Activated T-cell treated with anti-CD3 and anti-CD28 coated beads, Interleukin-2, amount 50 U/mL, for 72 hours (primary cell): ENCODE measurements around the gene H6PD. TPM values are rescaled to one million over a fixed set of nuclear protein-coding genes. Genes with fewer than 3 reads are reported as not detected.

Experiments used
- ATAC-seq, 2 donors: fragments of 150-1000 bp; cut with Tn5 transposase; replicated peaks in 1 of 2; 2 replicates each; pipeline ENCODE4 v1.10.0; 2021; ENCODE audit warnings: moderate library complexity in 2 of 2, mild to moderate bottlenecking in 1 of 2
- DNase-seq, 2 donors: peaks; one replicate each; pipeline ENCODE4 v3.0.0; 2021 to 2022; ENCODE audit warnings: mixed read lengths in 1 of 2
- H3K27ac Mint-ChIP-seq: one replicate; pipeline ENCODE4 v1.8.0; 2022; ENCODE audit warnings: mild to moderate bottlenecking, moderate library complexity, mixed read lengths
- H3K27me3 Mint-ChIP-seq: one replicate; pipeline ENCODE4 v1.8.0; 2022; ENCODE audit warnings: low read depth, mixed read lengths
- H3K36me3 Mint-ChIP-seq, 2 donors: one replicate each; pipeline ENCODE4 v1.8.0; 2022; ENCODE audit warnings: mixed read lengths in 2 of 2, mild to moderate bottlenecking in 1 of 2; ENCODE audit not compliant: insufficient read depth in 2 of 2
- H3K4me1 Mint-ChIP-seq: one replicate; pipeline ENCODE4 v1.8.0; 2022; ENCODE audit warnings: low read depth, mixed read lengths
- H3K4me3 Mint-ChIP-seq, 2 donors: one replicate each; pipeline ENCODE4 v1.8.0; 2022; ENCODE audit warnings: mild to moderate bottlenecking in 2 of 2, mixed read lengths in 2 of 2, moderate library complexity in 2 of 2
- H3K9me3 Mint-ChIP-seq, 2 donors: one replicate each; pipeline ENCODE4 v1.8.0; 2022; ENCODE audit warnings: mixed read lengths in 2 of 2
- total RNA-seq, 2 donors: library from RNA; stranded (reverse); gene quantifications; one replicate each; pipeline ENCODE4 v1.2.3, GENCODE V29; 2022

Gene H6PD
- total RNA-seq, 2 donors from 2014 or later = 20.2 to 21.0 TPM

DNA sequence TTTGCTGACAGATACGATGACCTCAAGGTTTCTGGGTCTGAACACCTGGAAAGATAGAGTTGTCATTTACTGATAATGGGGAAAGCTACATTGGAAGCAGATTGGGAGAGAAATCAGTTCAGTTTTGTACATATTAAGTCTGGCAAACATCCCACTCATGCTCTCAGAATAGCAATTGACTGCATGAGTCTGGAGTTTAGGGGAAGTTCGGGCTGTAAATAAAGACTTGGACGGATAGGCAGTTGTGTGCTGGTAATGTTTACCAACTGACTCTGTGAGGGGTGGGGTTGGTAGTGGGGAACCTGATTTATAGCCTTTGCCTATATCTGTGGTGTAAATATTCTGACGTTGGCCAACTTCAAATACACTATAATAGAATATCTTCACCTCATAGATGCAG, 4.0 kb downstream of the H6PD start:
- no peak for ATAC-seq
- no peak for DNase-seq
- H3K27me3 Mint-ChIP-seq = no peaks in the 10 kb centered on the region
- H3K4me1 Mint-ChIP-seq = peaks cover 53% of the 10 kb centered on the region
- peaks cover 0 to 1% of the 10 kb centered on the region in 2 donors for H3K36me3 Mint-ChIP-seq
- H3K4me3 Mint-ChIP-seq = peak overlapping the region in 1 of 2 donors; percentile 34
- H3K9me3 Mint-ChIP-seq = no peaks in the 10 kb centered on the region
- no peak overlapping the region for H3K27ac Mint-ChIP-seq

DNA sequence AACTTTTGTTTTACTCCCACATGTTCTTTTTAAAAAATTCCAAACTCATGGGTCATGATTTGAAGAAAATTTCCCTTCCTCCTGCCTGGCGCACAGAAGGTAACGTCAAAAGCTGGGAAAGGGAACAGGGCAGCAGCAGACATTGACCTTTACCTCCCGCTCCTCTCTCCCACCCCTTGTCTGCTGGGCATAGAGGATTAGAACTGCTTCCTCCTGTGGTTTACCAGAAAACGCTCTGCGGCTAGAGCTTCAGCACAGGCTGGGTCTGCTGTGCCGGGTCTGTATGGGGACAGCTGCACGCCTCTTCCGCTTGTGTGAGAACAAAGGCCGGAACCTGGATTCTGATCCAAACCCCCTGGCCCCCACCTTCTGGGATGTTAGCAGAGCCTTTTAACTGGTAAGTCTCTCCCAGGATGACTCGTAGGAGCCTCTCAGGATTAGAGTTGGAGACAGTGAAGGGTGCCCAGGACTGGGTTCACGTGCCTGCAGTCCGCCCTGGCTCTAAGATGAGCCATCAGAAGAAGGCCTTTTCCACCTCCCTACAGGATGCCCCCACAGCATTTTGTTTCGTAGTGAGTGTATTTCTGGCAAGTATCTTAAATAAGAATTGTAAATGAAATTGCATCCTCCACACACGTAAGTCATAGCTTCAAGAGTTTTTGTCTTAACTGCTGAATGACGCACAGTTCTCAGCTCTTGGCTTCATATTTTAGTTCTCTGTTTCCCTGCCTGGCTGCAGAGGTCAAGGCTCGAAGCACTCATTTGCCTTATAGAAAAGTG, 5.2 kb downstream of the H6PD start:
- H3K9me3 Mint-ChIP-seq = no peaks in the 10 kb centered on the region
- peak overlapping the region; percentile 72 to 77 for H3K4me3 Mint-ChIP-seq
- H3K36me3 Mint-ChIP-seq = peaks cover 0 to 1% of the 10 kb centered on the region in 2 donors
- peak overlapping the region; percentile 64 for H3K27ac Mint-ChIP-seq
- peaks cover 53% of the 10 kb centered on the region for H3K4me1 Mint-ChIP-seq
- DNase-seq (peak; percentile 68 to 71), ATAC-seq (peak; percentile 66 to 75)
- no peaks in the 10 kb centered on the region for H3K27me3 Mint-ChIP-seq

DNA sequence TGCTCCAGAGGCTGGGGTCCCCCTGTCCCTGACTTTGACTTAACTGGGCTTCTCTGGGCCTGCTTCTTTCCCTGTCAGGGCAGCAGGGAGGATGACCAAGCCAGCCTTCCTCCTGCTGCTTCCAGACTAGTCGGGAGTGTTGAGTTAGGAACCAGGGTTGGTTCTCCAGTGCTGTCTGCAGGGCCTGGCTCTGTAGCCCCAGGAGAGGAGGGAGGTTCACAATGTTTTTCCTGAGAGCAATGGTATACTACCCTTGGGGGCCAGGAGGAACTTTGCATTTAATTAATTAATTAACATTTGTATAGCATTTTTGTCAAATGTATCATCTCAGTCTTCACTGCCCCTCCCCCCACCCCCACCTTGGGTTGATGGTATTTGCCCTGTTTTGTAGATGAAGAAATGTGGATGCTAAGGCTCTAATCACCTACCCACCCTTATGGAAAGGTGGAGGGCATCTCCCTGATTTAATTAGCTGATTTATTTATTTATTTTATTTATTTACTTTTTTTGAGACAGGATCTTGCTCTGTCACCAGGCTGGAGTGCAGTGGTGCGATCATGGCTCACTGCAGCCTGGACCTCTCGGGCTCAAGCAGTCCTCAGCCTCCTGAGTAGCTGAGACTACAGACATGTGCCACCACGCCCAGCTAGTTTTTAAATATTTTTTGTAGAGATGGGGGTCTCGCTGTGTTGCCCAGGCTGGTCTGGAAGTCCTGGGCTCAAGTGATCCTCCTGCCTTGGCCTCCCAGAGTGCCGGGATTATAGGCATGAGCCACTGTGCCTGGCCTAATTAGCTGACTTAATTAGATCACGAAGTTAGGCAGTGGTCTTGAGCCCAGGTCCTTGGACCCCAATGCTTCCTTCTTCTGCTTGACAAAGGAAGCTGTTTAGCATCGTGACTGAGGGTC, 6.6 kb downstream of the H6PD start:
- ATAC-seq (no peak), DNase-seq (no peak)
- no peak overlapping the region for H3K4me3 Mint-ChIP-seq
- H3K4me1 Mint-ChIP-seq = peaks cover 49% of the 10 kb centered on the region
- no peaks in the 10 kb centered on the region for H3K27me3 Mint-ChIP-seq
- no peak overlapping the region for H3K27ac Mint-ChIP-seq
- H3K36me3 Mint-ChIP-seq = peaks cover 0 to 1% of the 10 kb centered on the region in 2 donors
- H3K9me3 Mint-ChIP-seq = no peaks in the 10 kb centered on the region

DNA sequence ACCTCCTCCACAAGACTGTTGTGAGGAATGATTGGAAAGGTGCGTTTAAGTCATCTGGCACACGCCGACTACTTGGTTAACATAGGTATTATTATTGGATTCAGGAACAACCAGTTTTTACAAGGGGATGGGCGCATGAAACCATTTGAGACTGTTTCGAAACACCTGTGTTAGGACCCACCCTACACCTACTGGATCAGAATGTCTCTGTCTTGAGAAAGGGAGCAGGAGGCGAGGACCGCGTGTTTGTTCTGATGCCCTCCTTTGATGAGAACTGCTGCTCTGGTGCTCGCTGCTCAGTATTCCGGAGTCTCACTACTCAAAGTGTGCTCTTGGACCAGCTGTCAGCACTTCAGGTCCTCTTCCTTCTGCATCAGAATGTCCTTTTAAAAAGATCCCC, 7.3 kb downstream of the H6PD start:
- no peak for DNase-seq
- Mint-ChIP-seq H3K4me3 (no peak overlapping the region), H3K27ac (no peak overlapping the region), H3K9me3 (no peaks in the 10 kb centered on the region), H3K36me3 (peaks cover 0 to 1% of the 10 kb centered on the region in 2 donors), H3K4me1 (peaks cover 45% of the 10 kb centered on the region), H3K27me3 (no peaks in the 10 kb centered on the region)
- ATAC-seq = no peak

DNA sequence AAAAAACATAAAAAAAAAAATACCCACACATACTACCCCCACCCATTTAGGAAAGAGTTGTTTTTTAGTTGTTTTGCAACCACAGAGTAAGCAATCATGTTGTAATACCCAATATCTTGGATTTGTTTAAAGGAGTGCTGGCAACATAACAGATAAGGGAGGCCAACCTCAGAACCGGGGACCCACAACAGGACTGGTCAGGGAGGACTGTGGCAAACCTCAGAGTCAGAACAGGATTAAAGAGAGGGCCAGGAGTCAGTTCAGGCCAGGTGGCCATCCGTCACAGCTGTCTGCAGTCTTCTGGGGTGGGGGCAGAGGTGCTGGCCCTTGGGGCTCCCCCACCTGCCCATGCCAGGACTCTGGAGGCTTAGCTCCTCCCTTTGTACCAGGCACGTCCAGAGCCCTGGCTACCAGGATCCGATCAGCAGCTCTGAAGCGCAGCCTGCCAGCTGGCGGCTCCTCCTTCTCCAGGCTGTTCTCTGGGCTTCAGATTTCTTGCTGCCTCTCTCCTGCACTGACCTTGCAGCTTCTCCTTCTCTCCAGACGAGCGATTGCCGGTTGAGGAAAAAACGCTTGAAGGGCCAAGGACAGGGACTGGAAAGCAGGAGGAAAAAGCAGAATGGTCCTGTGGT, 7.9 kb downstream of the H6PD start:
- Mint-ChIP-seq H3K27ac (no peak overlapping the region), H3K4me3 (no peak overlapping the region), H3K4me1 (peaks cover 45% of the 10 kb centered on the region), H3K9me3 (no peaks in the 10 kb centered on the region), H3K27me3 (no peaks in the 10 kb centered on the region), H3K36me3 (peaks cover 0 to 1% of the 10 kb centered on the region in 2 donors)
- ATAC-seq (no peak), DNase-seq (no peak)

DNA sequence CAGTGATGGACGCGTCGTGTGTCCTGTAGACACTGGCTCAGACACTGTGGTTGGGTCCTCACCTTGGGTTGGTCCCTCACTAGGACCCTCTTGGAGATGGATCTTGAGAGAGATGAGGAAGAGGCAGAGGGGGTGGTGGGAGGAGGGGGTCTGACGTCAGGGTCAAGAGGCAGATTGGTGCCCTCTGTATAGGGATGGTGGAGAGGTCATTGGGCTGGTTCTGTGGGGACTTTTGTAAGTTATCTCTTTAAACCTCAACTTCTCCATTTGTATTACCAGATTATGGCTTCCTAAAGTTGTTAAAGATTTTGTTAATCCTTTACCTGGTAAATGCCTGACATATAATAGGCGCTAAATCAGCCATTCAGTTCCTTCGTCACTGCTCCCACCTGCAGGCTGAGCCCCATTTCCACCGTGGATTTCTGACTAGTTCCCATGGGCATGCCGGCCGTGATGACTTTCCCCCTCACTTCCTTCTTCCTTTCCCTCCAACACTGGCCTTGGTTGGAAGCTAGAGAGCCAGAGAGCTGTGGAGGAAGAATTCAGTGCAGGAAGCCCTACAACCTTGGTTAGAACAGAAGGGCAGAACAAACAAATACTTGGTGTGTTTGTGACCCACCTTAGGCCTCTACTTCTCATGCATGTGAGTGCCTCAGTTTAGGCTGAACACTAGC, 8.6 kb downstream of the H6PD start:
- Mint-ChIP-seq H3K9me3 (no peaks in the 10 kb centered on the region), H3K27ac (no peak overlapping the region), H3K4me1 (peaks cover 38% of the 10 kb centered on the region), H3K36me3 (no peaks in the 10 kb centered on the region), H3K27me3 (no peaks in the 10 kb centered on the region), H3K4me3 (no peak overlapping the region)
- no peak for DNase-seq
- no peak for ATAC-seq

DNA sequence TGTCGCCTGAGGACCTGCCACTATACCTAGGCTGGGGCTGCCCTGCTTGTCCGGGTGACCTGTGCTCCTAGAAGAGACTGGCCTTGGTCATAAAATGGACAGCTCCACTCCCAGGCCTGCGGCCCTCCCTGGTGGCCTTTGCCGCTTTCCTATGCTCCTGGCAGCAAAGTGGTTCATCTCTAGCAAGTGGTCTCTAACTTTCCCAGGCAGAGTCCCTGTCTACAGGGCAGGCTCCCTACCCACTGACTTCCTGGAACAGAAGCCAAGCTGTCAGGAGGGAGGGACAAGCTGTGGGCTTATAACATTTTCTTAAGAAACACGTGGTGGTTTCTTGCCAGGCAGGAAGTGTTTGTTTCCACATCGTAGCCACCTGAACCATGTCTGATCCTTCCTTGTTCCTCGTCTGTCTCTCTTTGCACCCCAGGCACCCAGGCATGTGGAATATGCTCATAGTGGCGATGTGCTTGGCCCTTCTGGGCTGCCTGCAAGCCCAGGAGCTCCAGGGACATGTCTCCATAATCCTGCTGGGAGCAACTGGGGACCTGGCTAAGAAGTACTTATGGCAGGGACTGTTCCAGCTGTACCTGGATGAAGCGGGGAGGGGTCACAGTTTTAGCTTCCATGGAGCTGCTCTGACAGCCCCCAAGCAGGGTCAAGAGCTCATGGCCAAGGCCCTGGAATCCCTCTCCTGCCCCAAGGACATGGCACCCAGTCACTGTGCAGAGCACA, 10.1 kb downstream of the H6PD start:
- H3K4me3 Mint-ChIP-seq = no peak overlapping the region
- no peak for DNase-seq
- H3K9me3 Mint-ChIP-seq = no peaks in the 10 kb centered on the region
- no peaks in the 10 kb centered on the region for H3K36me3 Mint-ChIP-seq
- no peaks in the 10 kb centered on the region for H3K27me3 Mint-ChIP-seq
- peaks cover 28% of the 10 kb centered on the region for H3K4me1 Mint-ChIP-seq
- no peak overlapping the region for H3K27ac Mint-ChIP-seq
- ATAC-seq = no peak

DNA sequence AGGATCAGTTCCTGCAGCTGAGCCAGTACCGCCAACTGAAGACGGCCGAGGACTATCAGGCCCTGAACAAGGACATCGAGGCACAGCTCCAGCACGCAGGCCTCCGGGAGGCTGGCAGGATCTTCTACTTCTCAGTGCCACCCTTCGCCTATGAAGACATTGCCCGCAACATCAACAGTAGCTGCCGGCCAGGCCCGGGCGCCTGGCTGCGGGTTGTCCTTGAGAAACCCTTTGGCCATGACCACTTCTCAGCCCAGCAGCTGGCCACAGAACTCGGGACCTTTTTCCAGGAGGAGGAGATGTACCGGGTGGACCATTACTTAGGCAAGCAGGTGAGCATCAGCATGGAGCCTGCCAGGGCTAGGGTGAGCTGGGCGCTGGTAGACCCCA, 10.7 kb downstream of the H6PD start:
- H3K27me3 Mint-ChIP-seq = no peaks in the 10 kb centered on the region
- H3K27ac Mint-ChIP-seq = no peak overlapping the region
- no peaks in the 10 kb centered on the region for H3K36me3 Mint-ChIP-seq

DNA sequence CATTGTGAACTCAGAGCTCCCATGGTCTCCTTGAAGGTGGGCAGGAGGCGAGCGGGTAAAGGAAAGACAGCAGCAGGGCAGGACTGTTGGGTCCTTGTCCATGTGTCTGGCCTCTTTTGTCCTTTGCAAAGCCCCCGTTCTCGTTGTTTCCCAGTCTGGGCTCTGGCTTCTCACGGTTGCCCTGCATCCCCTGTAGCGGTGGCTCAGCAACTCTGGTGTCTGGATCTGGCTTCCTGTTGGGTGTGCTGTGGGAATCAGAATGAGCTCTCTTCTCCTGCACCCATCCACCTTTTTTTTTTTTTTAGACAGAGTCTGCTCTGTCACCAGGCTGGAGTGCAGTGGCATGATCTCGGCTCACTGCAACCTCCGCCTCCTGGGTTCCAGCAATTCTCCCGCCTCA, 11.1 kb downstream of the H6PD start:
- no peaks in the 10 kb centered on the region for H3K27me3 Mint-ChIP-seq
- no peak overlapping the region for H3K4me3 Mint-ChIP-seq
- H3K27ac Mint-ChIP-seq = no peak overlapping the region
- no peaks in the 10 kb centered on the region for H3K36me3 Mint-ChIP-seq
- peaks cover 18% of the 10 kb centered on the region for H3K4me1 Mint-ChIP-seq
- no peak for DNase-seq
- no peaks in the 10 kb centered on the region for H3K9me3 Mint-ChIP-seq
- ATAC-seq = no peak

More for the DNA sequence above, 10.7 kb downstream of the H6PD start:
- Mint-ChIP-seq H3K4me1 (peaks cover 22% of the 10 kb centered on the region), H3K4me3 (no peak overlapping the region), H3K9me3 (no peaks in the 10 kb centered on the region)
- DNase-seq = no peak
- no peak for ATAC-seq

DNA sequence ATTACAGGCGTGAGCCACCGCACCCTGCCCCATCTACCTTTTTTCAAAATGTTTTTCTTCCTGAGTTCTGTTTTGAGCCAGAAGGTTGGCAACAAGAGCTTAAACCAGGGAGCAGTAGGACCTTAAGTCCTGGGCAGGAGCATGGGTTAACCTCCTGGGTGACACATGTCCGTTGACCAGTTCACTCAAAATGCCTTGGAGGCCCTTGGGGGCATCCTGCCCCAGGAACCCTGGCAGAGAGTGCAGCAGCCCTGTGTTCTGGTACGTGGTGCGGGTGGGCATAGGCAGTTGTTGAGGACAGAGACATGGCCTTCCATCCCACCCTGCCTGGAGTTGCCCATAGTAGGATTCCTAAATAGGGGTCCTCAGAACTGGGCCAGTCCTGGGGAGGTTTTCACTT, 11.6 kb downstream of the H6PD start:
- H3K27me3 Mint-ChIP-seq = no peaks in the 10 kb centered on the region

DNA sequence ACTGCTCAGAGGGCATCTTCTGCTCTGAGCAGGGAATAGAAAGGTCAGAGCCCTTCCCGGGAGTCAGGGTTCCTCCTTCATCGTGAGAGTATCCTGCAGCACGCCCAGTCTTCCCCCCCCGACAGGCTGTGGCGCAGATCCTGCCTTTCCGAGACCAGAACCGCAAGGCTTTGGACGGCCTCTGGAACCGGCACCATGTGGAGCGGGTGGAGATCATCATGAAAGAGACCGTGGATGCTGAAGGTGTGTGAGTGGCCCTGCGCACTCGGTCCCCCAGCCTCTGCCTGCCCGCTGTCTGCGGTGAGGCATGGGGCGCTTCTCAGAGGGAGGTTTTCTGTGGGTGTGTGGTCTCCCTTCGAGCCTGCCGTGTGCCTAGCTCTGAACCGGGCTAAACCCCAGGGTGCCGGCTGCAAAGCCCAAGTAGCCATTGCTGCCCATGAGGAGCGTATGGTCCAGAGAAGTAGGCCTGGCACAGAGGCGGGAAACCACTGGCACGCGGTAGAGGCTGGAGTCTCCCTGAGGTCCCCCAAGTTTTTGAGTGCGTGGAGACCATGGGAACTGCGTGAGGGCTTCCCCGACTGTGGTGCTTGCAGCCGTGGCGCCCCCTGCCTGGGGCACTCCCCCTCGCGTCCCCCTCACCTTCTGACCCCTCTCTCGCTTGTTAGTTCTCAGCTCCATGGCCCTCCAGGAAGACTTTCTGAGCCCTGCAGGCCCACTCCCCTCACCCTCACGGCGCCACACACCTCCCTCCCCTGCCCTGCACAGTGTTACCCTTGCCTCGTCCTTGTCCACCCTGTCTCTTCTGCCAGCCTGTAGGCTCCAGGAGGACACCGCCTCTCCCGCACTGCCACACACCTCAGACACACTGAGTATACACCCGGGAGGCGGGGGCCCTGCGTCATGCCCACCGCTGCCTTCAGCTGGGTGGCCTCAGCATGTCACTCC, 12.5 kb downstream of the H6PD start:
- Mint-ChIP-seq H3K27ac (peak overlapping the region; percentile 46), H3K27me3 (no peaks in the 10 kb centered on the region), H3K4me3 (no peak overlapping the region), H3K36me3 (no peaks in the 10 kb centered on the region), H3K9me3 (no peaks in the 10 kb centered on the region), H3K4me1 (peaks cover 15% of the 10 kb centered on the region)
- no peak for ATAC-seq
- DNase-seq = no peak

More for the DNA sequence above, 11.6 kb downstream of the H6PD start:
- ATAC-seq = no peak
- Mint-ChIP-seq H3K27ac (no peak overlapping the region), H3K4me3 (no peak overlapping the region), H3K9me3 (no peaks in the 10 kb centered on the region), H3K36me3 (no peaks in the 10 kb centered on the region), H3K4me1 (peaks cover 15% of the 10 kb centered on the region)
- DNase-seq = no peak
